ENCODE results near the gene DPH1.
A peak's percentile ranks its signal among the peaks of the same experiment; 100 is the strongest.

DNA sequence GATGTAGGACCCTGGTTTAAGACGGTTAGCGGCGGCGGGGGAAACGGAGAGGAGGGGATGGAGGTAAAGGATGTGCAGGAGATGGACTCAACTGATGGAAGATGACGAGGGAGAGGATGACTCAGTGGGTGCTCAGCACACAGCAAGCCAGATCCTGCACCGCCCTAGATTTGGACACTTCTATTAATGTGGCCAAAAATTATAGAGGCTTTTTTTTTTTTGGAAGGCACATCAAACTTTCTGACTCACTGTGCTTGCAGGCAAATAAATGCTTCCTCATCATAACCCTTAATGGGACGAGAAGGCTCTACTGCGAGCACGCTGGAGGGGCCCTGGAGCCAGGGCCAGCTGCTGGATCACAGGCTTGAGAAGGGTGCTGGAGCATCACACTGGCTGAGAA is 40.8 kb upstream of the DPH1 start:
- TF ChIP-seq POLR2A (IDR thresholded peaks at IDR 0.05) = no peak
- TF ChIP-seq, protein P1, sequence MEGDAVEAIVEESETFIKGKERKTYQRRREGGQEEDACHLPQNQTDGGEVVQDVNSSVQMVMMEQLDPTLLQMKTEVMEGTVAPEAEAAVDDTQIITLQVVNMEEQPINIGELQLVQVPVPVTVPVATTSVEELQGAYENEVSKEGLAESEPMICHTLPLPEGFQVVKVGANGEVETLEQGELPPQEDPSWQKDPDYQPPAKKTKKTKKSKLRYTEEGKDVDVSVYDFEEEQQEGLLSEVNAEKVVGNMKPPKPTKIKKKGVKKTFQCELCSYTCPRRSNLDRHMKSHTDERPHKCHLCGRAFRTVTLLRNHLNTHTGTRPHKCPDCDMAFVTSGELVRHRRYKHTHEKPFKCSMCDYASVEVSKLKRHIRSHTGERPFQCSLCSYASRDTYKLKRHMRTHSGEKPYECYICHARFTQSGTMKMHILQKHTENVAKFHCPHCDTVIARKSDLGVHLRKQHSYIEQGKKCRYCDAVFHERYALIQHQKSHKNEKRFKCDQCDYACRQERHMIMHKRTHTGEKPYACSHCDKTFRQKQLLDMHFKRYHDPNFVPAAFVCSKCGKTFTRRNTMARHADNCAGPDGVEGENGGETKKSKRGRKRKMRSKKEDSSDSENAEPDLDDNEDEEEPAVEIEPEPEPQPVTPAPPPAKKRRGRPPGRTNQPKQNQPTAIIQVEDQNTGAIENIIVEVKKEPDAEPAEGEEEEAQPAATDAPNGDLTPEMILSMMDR (IDR thresholded peaks at IDR 0.05) = no peak
- TF ChIP-seq POLR2AphosphoS5 (IDR thresholded peaks at IDR 0.05) = peak in 1 of 3 donors; percentile 18
